K562 (cell line): ENCODE measurements around the gene ACTL8. TPM values are rescaled to one million over a fixed set of nuclear protein-coding genes. Genes with fewer than 3 reads are reported as not detected.
A peak's percentile ranks its signal among the peaks of the same experiment; 100 is the strongest.

Experiments used
- ATAC-seq: fragments of 200-7000 bp; cut with Tn5 transposase; 3 replicates; pipeline ENCODE4 v1.9.1; 2020; ENCODE audit warnings: moderate library complexity
- BruUV-seq: library from RNA; stranded (reverse); fragments of 400-500 nt; replicated peaks from 2 replicates; lab custom pipeline; 2021; lab: Mats Ljungman, UMichigan
- CTCF ChIA-PET: fragments of 300-600 bp; formaldehyde crosslinking; extraction: SDS; loops from one replicate; lab custom pipeline; 2021; ENCODE audit warnings: low intra/inter-chr PET ratio; lab: Yijun Ruan, JAX
- POLR2A ChIA-PET: fragments of 300-600, 350-650 bp; sonication (Branson Sonifier 250); formaldehyde crosslinking; extraction: SDS; loops from one replicate; lab custom pipeline; 2021; ENCODE audit warnings: antibody characterized with exemption, inconsistent platforms; lab: Yijun Ruan, JAX
- DNase-seq, 4 experiments: peaks; one replicate each; pipeline versions ENCODE4 v3.0.0 to v3.0.0-alpha.2; 2011 to 2018; ENCODE audit warnings: low spot score in 3 of 4, mixed read lengths in 3 of 4; ENCODE audit errors: extremely low read depth in 1 of 4
- FAIRE-seq: peaks from 2 replicates; lab custom pipeline; 2011; peaks lifted over from hg19 to GRCh38; lab: Jason Lieb, UNC
- H2AFZ ChIP-seq: 2 replicates; pipeline ENCODE4 v1.6.0; 2011; ENCODE audit warnings: low read depth, low read length, control low read depth, inconsistent platforms
- H3K27ac ChIP-seq: fragments of 200-600 bp; 3 replicates; pipeline ENCODE4 v1.8.0; 2011; ENCODE audit warnings: low read depth, mild to moderate bottlenecking, control low read depth, inconsistent platforms, low read length, moderate library complexity, mixed read lengths; ENCODE audit errors: extremely low read depth
- H3K27me3 ChIP-seq, 2 experiments: fragments of 300-600 bp in 1 of 2; 2 replicates in 1 of 2; 3 replicates in 1 of 2; pipeline versions ENCODE4 v1.6.0 to v1.8.0; 2011; ENCODE audit warnings: inconsistent platforms in 2 of 2, low read length in 2 of 2, mild to moderate bottlenecking in 1 of 2, mixed read lengths in 1 of 2, moderate library complexity in 1 of 2; ENCODE audit not compliant: control insufficient read depth in 2 of 2, insufficient read depth in 2 of 2
- H3K36me3 ChIP-seq: fragments of 300-600 bp; 3 replicates; pipeline ENCODE4 v1.8.0; 2011; ENCODE audit warnings: mild to moderate bottlenecking, low read length, inconsistent platforms; ENCODE audit not compliant: control insufficient read depth, insufficient read depth
- H3K4me1 ChIP-seq, 2 experiments: fragments of 200-600 bp in 1 of 2; replicated peaks in 1 of 2; 2 replicates in 1 of 2; 3 replicates in 1 of 2; pipeline versions ENCODE4 v1.5.1 to v1.8.0; 2011; ENCODE audit warnings: inconsistent platforms in 2 of 2, low read length in 2 of 2, mild to moderate bottlenecking in 1 of 2, mixed read lengths in 1 of 2, moderate library complexity in 1 of 2; ENCODE audit not compliant: control insufficient read depth in 2 of 2, insufficient read depth in 2 of 2
- H3K4me2 ChIP-seq: 2 replicates; pipeline ENCODE4 v1.6.1; 2011; ENCODE audit warnings: low read length, control low read depth, inconsistent platforms, mixed read lengths; ENCODE audit not compliant: insufficient read depth
- H3K4me3 ChIP-seq: fragments of 200-600 bp; sonication (generic), shearing (Covaris generic); 2 replicates; pipeline ENCODE4 v1.5.1; 2016; ENCODE audit warnings: control low read depth, inconsistent platforms
- H3K79me2 ChIP-seq: fragments of 200-600 bp; 3 replicates; pipeline ENCODE4 v1.8.0; 2011; ENCODE audit warnings: low read length, inconsistent platforms; ENCODE audit not compliant: control insufficient read depth, insufficient read depth
- H3K9ac ChIP-seq, 2 experiments: 2 replicates each; pipeline versions ENCODE4 v1.6.0 to v1.6.1; 2011; ENCODE audit warnings: low read depth in 2 of 2, low read length in 2 of 2, control low read depth in 1 of 2, inconsistent platforms in 1 of 2, mild to moderate bottlenecking in 1 of 2, mixed read lengths in 1 of 2; ENCODE audit not compliant: insufficient read depth in 1 of 2
- H3K9me1 ChIP-seq: one replicate; pipeline ENCODE4 v1.6.0; 2011; ENCODE audit warnings: inconsistent platforms, mild to moderate bottlenecking, low read length, moderate library complexity; ENCODE audit not compliant: control insufficient read depth, insufficient read depth
- H3K9me3 ChIP-seq: replicated peaks from 2 replicates; pipeline ENCODE4 v1.5.1; 2011; ENCODE audit warnings: low read depth, low read length, inconsistent platforms; ENCODE audit not compliant: control insufficient read depth, insufficient read depth
- H4K20me1 ChIP-seq: replicated peaks from 2 replicates; pipeline ENCODE4 v1.6.1; 2011; ENCODE audit warnings: low read length, inconsistent platforms, mixed read lengths; ENCODE audit not compliant: control insufficient read depth, insufficient read depth
- ELF4 ChIP-seq: fragments of 450-650 bp; formaldehyde crosslinking; IDR thresholded peaks from 2 replicates; pipeline ENCODE4 v1.4.0; 2022; ENCODE audit warnings: missing genetic modification characterization
- NFIC ChIP-seq: fragments of 450-650 bp; IDR thresholded peaks from 2 replicates; pipeline ENCODE4 v1.6.1; 2017; ENCODE audit warnings: mild to moderate bottlenecking, inconsistent platforms
- NFIX ChIP-seq: fragments of 250-450 bp; sonication (Bioruptor Pico); IDR thresholded peaks from 2 replicates; pipeline ENCODE4 v1.4.0; 2020; ENCODE audit warnings: low read depth, mild to moderate bottlenecking, moderate library complexity
- POLR2B ChIP-seq: fragments of 450-650 bp; IDR thresholded peaks from 2 replicates; pipeline ENCODE4 v1.6.1; 2018; ENCODE audit warnings: low read depth; ENCODE audit not compliant: partially characterized antibody
- RERE ChIP-seq: sonication (generic); formaldehyde crosslinking; IDR thresholded peaks from 2 replicates; pipeline ENCODE4 v1.8.0; 2023; ENCODE audit warnings: missing genetic modification reagents, mild to moderate bottlenecking, borderline replicate concordance
- ZNF384 ChIP-seq: IDR thresholded peaks from 2 replicates; pipeline ENCODE4 v1.6.1; 2012; ENCODE audit warnings: low read depth, low read length, improper control_type of control experiment
- ZNF436 ChIP-seq: fragments of 250-450, 450-650 bp; sonication (Bioruptor Pico); formaldehyde crosslinking; IDR thresholded peaks from 2 replicates; pipeline ENCODE4 v1.7.0; 2020; ENCODE audit warnings: mild to moderate bottlenecking
- ZNF444 ChIP-seq: fragments of 250-450 bp; sonication (Bioruptor Pico); IDR thresholded peaks from 2 replicates; pipeline ENCODE4 v1.4.0; 2020; ENCODE audit warnings: mild to moderate bottlenecking, moderate library complexity
- WGBS: fragments of 100-300 bp; shearing (Covaris generic); methylation state at CpG from one replicate; pipeline ENCODE4 v1.1.6; 2016; ENCODE audit warnings: low coverage, mixed read lengths; ENCODE audit not compliant: insufficient coverage; ENCODE audit errors: missing lambda C conversion rate; 5-methylcytosine and 5-hydroxymethylcytosine counted together
- in situ Hi-C: fragments of 300-500 bp; cut with MboI; formaldehyde crosslinking; loops from 4 replicates; pipeline ENCODE4 v1.15.0; 2018; ENCODE audit warnings: inconsistent platforms, mixed read lengths
- intact Hi-C: fragments of 100-400 bp; cut with micrococcal nuclease; formaldehyde crosslinking; loops from 2 replicates; pipeline ENCODE4 v1.14.2; 2022
- polyA plus RNA-seq, 8 experiments: library from polyadenylated mRNA; depleted of rRNA in 4 of 8; stranded (reverse) in 5 of 8; unstranded in 3 of 8; fragments of >200 nt; fragmentation: Nextera tagmentation in 2 of 8; fragmentation: Illumina TruSeq in 1 of 8; extraction: Ambion mirVana in 2 of 8; extraction: Trizol in 1 of 8; gene quantifications; 2 replicates each; pipeline versions ENCODE4 v1.2.1 to v1.2.3, GENCODE V29; 2011 to 2014; ENCODE audit warnings: inconsistent platforms in 1 of 8, missing spikeins in 1 of 8
- total RNA-seq, 7 experiments: library from RNA; depleted of rRNA in 6 of 7; stranded (reverse); fragments of >200 nt in 6 of 7; fragmentation: Illumina TruSeq in 2 of 7; extraction: Trizol in 2 of 7; gene quantifications; 2 replicates each; pipeline versions ENCODE4 v1.2.1 to v1.2.3, GENCODE V29; 2011 to 2021; ENCODE audit warnings: low replicate concordance in 1 of 7

ACTL8 gene
- total and polyA plus RNA-seq, 9 of the 15 experiments (the other 6 are each of a cell fraction or from before 2014, with no cell fraction given) = 0.30 to 3.3 (median 1.6) TPM

GRCh38 chr1:17860812-17861211 is 105.7 kb downstream of the ACTL8 start (continued):
- TF ChIP-seq RERE (CRISPR knock-in tag) (no peak), POLR2B (no peak), ELF4 (no peak), ZNF384 (no peak), ZNF436 (CRISPR knock-in tag) (no peak)

- H3K36me3 ChIP-seq = no peaks in the 10 kb centered on the region
- H3K27ac ChIP-seq = no peak overlapping the region
- H3K27me3 ChIP-seq = peaks cover 0 to 6% of the 10 kb centered on the region in 2 experiments; a peak in 2 of 5 replicates
- no peak overlapping the region for H3K4me2 ChIP-seq
- no peaks in the 10 kb centered on the region for H3K9me3 ChIP-seq
- no peak overlapping the region for H2AFZ ChIP-seq
- H4K20me1 ChIP-seq = no peaks in the 10 kb centered on the region
- no peaks in the 10 kb centered on the region for H3K4me1 ChIP-seq
- intact Hi-C loops (no loop called here), in situ Hi-C loops (no loop called here)
- no peak for FAIRE-seq
- H3K79me2 ChIP-seq = no peaks in the 10 kb centered on the region
- BruUV-seq = no TSS peak
- no peak overlapping the region for H3K9ac ChIP-seq
- TF ChIP-seq NFIX (CRISPR knock-in tag) (peak; percentile 91), ZNF444 (CRISPR knock-in tag) (no peak), NFIC (peak; percentile 95)
- peak in 3 of 4 experiments; percentile 3 to 26 (median 23) for DNase-seq
- POLR2A ChIA-PET = no interaction called here
- ATAC-seq = no peak
- no peaks in the 10 kb centered on the region for H3K9me1 ChIP-seq
- no peak overlapping the region for H3K4me3 ChIP-seq
- CTCF ChIA-PET = no interaction called here
- 0% methylated on average over 3 of the region's 3 CpGs for WGBS
These were observed 106.6 kb downstream of the ACTL8 start for GRCh38 chr1:17861685-17862084.
